Stimulated activated CD8-positive, alpha-beta memory T cell treated with anti-CD3 and anti-CD28 coated beads, Interleukin-12 subunit alpha, Interleukin-12 subunit beta, amount 100 ng/mL, for 4 hours (primary cell): ENCODE results near the gene CCDC57.
"Not testable (repeated sequence)": the region's sequence is repeated elsewhere in the genome, so short reads cannot be mapped to it uniquely, and the experiment has no call there.

ENCODE experiments used
- DNase-seq: peaks from one replicate; pipeline ENCODE4 v3.0.0-alpha.2; 2020; ENCODE audit warnings: low read depth

Gene CCDC57, protein sequence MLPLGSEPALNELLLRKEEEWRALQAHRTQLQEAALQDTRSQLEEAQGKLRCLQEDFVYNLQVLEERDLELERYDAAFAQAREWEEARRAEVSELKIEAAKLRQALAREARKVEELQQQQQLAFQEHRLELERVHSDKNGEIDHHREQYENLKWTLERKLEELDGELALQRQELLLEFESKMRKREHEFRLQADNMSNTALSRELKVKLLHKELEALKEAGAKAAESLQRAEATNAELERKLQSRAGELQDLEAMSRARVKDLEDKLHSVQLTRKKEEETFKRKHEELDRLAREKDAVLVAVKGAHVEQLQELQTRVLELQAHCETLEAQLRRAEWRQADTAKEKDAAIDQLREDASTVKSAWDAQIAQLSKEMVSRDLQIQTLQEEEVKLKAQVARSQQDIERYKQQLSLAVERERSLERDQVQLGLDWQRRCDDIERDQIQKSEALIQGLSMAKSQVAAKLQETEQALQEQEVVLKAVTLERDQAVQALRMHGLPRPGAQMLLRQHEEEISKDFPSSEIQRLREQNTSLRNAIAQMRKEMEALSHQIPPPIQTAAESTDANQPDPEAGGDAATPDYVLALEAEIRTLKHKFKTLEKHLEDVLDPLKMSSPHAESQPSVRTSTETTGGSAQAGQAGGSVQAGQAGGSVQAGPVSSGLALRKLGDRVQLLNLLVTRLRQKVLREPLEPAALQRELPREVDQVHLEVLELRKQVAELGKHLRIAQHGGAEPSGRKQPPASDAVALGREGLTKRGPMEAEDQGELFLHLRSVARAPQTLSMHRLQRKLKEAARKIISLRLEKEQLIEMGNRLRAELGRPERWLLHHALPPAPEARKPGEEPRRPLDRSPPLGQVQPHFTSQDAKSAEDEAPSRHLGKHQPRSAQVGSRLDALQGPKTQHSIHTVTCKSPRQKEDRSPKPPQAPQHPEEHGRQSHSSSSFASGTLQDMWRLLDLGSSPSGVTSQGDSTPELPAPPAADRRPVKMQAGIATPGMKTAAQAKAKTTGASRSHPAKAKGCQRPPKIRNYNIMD

DNA sequence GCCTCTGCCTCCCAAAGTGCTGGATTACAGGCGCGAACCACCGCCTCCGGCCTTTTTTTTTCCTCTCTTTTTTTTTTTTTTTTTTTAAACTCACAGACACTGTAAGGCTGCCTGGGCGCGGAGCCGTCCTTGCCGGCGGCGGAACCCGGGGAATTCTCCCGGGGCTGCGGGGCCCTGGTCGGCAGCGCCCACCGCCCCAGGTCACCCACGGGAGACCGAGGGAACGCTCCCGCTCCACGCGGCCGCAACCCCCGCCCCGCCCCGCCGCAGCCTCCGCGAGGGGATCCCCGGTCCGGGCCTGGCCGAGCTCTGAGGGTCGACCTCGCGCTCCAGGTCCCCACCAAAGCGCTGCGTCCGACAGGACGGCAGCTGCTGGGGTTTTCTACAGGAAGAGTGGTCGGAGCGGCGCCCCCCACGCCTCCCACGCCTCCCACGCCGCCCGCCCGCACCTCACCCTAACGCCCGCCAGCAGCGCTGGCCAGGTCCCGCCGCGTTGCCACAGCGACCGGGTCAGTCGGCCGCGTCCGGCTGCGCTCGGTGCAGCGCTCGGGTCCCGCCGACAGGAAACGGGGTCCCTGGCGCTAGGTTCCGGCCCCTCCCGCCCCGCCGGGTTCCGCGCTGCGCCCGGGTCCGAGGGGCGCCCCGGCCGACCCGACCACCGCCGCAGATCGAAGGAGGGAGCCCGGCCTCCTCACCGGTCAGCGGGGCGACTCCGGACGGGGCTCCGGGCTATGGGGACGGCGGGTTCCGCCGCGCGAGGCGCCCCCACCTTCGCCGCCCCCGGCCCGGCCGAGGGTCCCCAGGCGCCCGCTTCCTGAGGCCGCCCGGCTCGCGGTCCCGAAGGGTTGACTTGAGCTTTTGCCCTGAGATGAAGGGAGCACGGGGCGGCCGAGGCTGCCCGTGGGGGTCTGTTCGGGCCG is at the start of gene CCDC57:
CCDC57 (minus strand) TSS at position 512 of the 920 bp plus-strand sequence. CDS start 10,898 bp downstream, outside the sequence.
- peak; percentile 66 for DNase-seq

DNA sequence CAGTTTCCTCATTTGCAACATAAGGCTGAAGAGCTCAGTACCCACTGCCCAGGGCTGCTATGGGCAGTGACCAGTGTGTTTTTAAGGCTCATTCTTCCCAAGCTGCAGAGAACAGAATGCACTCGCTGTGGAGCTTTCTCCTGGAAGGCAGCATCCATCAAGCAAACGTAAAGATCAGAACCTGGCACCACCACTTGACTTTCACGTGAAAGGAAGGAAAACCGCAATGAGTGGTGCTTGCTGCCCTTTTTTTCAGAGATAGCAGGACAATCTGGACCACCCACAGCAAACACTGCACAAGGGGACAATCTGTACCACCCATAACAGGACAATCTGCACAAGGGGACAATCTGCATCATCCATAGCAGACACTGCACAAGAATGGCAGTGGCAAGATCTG is 49.7 kb upstream of the CCDC57 start:
- no peak for DNase-seq

DNA sequence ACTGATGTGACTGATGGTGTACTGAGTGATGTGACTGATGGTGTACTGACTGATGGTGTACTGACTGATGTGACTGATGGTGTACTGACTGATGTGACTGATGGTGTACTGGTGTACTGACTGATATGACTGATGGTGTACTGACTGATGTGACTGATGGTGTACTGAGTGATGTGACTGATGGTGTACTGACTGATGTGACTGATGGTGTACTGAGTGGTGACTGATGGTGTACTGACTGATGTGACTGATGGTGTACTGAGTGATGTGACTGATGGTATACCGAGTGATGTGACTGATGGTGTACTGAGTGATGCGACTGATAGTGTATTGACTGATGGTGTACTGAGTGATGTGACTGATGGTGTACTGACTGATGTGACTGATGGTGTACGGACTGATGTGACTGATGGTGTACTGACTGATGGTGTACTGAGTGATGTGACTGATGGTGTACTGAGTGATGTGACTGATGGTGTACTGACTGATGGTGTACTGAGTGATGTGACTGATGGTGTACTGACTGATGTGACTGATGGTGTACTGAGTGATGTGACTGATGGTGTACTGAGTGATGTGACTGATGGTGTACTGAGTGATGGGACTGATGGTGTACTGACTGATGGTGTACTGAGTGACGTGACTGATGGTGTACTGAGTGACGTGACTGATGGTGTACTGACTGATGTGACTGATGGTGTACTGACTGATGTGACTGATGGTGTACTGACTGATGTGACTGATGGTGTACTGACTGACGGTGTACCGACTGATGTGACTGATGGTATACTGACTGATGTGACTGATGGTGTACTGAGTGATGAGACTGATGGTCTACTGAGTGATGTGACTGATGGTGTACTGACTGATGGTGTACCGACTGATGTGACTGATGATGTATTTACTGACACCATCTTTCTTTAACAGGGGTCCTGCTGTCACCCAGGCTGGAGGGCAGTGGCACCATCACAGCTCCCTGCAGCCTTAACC is 47.6 kb upstream of the CCDC57 start:
- not testable (repeated sequence) for DNase-seq

DNA sequence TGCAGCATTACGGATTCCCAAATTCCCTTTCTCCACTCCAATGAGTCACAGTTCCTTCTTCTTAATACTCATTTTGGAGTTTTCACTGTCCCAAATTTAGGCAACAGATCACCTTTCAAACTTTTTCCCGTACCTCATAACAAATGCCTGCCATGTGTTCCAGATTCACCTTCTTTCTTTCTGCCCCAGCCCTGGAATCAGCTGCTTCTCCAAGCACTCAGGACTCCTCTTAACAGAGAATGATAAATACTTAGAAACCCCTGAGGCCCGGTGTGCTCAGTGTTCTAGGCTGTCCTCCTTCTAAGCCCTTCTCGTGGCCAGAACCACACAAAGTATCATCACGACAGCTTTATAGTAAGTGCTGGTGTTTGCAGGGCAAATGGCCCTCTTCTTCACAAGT is 45.9 kb upstream of the CCDC57 start:
- DNase-seq: no peak

DNA sequence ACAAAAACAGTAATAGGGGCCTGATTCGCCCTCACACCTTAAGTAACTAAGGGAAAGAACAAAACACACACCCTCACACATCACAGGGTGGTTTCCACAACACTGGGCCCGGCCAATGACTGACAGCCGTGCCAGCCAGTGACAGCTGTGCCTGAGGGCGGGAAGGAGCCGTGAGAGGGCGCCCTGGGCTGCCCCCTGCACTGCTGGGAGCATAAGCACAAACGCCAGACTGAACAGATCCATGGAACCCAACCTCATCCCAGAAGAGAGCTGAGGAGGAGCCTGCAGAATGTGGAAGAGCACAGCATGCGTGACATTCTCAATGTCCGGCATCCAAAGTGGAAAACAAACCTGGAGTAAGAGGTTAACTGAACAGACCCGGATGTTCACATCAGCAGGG is 44.8 kb upstream of the CCDC57 start:
- peak; percentile 61 for DNase-seq

DNA sequence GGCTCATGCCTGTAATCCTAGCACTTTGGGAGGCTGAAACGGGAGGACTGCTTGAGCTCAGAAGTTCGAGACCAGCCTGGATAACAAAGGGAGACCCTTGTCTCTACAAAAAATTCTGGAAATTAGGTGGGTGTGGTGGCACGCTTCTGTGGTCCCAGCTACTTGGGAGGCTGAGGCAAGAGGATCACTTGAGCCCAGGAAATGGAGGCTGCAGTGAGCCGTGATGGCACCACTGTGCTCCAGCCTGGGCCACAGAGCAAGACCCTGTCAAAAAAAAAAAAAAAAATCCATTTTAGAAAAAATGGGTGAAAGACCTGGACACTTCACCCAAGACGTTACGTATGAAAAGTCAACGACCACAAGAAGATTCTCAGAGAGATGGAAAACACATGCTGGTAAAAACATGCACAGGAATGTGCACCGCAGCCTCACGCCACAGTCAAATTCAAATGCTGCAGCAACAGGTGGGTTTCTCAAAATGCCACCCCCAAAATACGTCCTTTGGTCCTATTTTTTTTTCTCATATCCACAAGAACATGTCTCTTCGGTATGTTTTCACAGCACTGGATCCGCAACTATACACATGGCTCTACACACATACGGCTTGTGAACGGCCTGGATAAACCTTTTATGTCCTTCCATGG is 43.7 kb upstream of the CCDC57 start:
- DNase-seq: no peak

DNA sequence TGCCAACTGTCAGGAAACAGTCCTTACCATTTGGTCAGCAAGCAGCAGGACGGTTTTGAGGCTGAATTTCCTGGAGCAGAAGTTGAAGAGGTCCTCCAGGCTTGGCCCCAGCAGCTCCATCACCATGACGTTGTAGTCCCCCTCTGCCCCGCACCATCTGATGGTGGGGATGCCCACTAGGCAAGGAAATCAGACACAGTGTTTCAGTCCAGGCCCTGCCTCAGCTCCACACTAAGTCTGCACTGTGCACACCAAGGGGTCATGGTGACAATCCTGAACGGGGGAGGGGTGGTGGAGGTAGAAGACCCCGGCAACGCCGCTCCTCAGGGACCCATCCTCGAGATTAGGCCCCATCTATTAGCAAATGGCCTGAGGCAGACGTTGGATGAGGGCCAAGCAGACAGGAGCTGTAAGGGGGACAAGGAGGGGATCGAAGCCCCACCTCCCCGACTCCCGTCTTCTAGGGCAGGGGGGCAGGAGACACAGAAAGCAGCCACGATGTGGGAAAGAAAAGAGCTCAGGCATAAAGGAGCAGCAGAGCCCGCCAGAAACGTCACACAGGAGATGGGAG is 42.8 kb upstream of the CCDC57 start:
- no peak for DNase-seq

DNA sequence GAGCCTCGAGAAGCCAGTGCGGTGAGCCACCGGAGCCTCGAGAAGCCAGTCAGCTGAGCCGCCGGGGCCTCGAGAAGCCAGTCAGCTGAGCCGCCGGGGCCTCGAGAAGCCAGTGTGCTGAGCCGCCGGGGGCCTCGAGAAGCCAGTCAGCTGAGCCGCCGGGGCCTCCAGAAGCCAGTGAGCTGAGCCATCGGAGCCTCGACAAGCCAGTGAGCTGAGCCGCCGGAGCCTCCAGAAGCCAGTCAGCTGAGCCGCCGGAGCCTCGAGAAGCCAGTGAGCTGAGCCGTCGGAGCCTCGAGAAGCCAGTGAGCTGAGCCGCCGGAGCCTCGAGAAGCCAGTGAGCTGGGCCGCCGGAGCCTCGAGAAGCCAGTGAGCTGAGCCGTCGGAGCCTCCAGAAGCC is 42.1 kb upstream of the CCDC57 start:
- DNase-seq: not testable (repeated sequence)

DNA sequence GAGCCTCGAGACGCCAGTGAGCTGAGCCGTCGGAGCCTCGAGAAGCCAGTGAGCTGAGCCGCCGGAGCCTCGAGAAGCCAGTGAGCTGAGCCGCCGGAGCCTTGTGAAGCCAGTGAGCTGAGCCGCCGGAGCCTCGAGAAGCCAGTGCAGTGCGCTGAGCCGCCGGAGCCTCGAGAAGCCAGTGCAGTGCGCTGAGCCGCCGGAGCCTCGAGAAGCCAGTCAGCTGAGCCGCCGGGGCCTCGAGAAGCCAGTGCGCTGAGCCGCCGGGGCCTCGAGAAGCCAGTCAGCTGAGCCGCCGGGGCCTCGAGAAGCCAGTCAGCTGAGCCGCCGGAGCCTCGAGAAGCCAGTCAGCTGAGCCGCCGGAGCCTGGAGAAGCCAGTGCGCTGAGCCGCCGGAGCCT is 41.5 kb upstream of the CCDC57 start:
- DNase-seq: not testable (repeated sequence)

DNA sequence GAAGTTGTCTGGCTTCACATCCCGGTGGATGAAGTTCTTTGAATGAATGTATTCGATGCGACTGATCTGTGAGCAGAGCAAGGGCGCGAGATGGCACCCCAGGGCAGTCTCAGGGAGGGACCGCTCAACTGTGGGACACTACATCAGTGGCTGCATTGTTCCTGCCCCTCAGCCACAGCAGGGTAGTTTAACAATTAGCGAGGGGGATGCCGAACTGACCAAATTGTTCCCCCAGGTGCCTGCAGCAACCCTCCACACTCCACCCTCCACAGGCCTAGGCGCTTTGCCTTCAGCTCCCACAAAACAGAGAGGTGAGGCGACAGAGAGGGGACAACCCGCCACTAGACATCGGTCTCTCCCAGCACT is 40.5 kb upstream of the CCDC57 start:
- no peak for DNase-seq

DNA sequence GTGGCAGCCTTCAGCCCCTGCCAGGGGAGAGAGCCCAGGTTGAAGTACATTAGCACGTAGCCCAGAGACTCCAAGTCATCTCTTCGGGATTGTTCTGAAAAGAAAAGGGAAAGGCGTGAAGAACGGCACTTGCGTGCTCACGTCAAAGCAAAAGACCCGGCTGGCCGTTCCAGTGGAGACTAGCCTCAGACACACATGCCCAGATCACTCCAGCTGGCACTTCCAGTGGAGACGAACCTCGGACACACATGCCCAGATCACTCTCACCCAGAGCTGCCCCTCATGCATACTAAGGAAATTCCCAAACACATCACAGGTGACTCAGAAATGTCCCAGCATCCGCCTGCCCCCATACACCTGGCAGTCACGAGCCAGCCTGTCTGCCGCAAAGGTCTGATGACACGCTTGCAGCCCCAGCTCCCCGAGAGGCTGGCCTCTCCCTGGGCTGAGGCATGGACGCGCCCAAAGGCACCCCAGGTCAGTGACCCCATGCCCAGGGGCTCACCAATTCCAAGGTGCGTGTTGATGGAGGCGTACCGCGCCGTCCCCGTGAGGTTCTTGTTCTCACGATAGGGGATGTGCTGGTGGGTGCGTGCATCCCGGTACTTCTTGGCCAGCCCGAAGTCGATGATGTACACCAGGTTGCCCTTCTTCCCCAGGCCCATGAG is 40.0 kb upstream of the CCDC57 start:
- DNase-seq: no peak

DNA sequence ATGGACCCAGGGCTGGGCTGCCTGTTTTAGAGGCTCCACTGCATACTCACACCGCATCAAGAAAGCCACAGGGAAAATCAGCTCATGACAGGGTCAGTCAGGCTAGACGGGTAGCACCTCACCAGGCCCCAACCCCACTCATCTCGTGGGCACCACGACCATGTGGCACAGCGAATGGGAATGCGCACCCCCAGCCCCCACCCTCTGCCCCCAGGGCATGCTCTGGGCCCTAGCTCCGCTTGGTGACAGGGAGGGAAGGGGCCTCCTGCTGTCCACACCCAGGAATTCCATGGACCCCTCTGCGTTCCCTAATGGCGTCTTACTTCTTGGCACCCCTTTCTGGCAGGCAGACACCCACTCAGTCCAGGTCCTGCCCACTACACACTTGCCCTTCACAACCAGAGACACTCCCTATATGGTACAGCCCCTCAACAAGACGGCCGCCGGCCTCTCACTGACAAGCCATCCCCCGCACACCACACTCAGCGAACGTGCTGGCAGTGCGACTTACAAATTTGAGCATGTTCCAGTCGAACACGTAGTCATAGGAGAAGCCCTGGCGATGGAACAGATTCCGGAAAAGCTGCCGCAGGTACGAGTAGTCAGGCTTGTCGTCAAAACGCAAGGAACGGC is 38.3 kb upstream of the CCDC57 start:
- no peak for DNase-seq

DNA sequence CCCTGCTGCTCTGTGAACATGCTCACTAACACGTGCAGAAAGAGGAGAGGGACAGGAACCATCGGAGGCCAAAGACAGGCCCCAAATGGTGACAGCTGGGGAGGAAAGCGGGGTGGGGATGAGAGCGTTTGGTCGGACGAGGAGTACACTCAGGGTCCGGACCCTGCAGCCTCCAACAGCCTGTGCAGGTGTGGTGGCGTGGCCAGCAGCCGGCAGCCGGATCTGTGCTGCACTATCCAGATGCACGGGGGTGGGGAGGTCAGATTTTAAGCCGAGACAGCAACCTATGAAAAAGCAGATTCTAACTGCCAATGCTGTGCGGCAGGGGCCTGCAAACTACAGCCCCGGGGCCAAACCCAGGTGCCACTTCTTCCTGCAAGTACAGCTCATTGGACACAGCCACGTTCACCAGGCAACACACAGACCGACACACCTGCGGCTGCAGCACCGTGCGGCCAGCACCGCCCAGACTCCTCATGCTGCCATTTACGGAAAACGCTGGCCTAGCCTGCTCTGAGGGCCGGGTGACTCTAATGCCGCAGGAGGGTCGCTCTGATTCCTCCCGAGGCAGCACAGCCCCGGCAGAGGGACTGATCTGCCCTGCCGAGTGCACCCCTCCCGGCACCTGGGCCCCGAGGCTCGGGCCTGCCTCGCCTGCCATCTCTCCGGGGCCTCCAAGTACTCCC is 37.4 kb upstream of the CCDC57 start:
- no peak for DNase-seq

DNA sequence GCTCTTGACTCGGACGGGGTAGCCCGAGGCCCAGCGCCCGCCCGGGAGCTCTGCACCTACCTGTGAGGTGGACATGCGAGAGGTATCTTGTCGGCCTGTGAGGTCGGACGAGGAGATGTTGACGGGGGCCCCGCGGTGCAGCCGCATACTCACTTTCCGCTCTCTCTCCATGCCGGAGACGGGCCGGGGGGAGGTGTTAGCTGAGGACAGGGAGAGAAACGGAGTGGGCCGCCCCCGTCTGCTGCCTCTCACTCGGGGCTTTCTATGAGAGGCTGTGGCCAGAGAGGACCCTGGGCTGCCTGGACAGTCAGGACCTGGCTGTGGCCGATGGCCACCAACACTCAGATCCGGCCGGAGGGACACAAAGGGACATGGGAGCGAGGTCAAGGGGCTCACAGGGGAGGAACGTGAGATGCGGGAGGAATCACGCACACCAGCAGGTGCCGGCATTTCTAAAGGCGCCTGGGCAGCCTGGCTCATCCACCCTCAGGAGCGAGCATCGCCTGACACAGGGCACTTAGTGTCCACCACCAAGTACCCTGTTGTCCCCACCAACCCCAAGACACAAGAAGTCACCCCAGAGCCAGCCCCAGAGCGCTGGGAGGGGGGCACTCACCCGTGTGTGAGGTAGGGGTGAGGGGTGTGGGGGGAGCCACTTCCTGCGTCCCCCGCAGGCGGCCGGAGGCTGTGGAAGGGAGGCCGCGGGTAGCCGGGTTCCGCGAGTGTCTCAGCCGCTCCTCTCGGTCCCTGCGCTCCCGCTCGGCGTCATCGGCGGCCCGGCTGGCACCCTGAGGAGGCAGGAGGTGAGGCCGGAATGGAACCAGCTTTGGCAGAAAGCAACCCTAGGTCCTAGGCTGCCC is 36.4 kb upstream of the CCDC57 start:
- no peak for DNase-seq

DNA sequence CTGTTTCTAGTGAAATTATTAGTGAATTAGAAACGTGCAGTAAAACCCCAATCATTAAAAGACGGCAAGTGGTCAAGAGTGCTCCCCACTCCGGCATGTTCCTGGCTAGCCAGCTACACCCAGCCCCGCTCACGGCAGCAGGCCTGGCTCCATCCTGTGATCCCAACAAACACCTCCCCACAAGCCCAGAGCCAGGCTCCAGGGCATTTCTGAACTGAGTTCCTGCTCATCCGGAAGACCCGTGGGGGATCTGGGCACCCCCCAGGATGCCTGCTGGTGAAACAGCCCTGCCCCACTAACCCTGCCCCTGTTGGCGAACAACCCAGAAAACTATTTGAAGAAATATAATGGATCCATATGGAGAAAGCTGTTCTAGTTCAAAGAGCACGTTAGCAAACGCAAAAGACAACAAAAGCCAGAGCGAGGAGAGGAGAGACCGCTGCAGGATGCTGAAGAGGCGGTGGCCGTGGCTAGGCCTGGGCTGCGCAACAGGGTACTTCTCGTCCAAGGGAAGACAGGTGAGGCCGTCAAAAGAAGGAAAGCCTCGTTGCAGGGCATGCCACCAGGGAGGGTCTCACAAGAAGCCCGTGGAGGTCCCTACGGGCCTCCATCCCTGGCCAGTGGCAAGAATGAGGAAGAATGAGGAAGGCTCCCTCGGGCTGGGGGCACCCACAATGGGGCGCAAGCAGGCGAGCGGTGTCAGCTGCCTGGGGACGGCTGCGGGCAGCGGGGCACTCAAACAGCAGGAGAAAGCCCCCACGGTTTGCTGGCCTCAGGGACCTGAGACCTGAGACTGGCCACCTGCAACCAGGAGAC is 35.4 kb upstream of the CCDC57 start:
- DNase-seq: no peak

DNA sequence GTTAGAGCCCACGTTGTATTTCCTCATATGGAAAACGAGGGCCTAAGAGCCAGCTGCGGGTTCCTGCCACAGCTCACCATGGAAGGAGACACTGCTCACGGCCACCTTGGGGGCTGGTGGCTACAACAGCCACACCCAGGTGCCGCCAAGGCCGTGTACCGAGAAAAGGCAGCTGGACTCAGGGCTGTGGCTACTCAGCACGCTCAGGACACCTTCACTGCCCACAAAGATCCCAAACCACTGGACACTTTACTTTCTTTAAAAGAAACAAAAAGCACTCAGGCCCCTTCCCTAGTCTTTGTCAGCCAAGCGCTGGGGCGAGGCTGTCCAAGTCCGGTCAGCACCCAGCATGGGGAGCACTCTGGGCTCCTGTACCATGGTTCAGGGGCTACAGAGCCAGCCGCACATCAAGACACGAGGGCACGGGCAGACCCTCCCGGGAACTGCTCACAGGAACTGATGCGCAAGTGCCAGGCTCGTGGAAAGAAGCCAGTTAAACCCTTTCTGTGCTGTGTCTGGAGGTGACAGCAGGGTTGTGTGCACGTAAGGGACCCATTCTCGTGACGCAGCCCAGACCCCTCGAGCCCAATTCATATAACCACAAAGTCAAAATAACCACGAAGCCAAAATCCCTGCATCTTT is 34.7 kb upstream of the CCDC57 start:
- no peak for DNase-seq
